Neuronal stem cell (in vitro differentiated cells): Measurements from ENCODE around the gene FAM107B.

Experiments
- DNase-seq: peaks from one replicate; pipeline ENCODE4 v3.0.0-alpha.2; 2013; ENCODE audit warnings: low spot score
- H2AFZ ChIP-seq: one replicate; pipeline ENCODE4 v1.6.1; 2013; ENCODE audit warnings: mild to moderate bottlenecking, low read length, inconsistent platforms
- H2AK5ac ChIP-seq: 2 replicates; pipeline ENCODE4 v1.6.1; 2013; ENCODE audit warnings: low read depth, mild to moderate bottlenecking, inconsistent platforms, low read length, moderate library complexity, mixed read lengths
- H2BK120ac ChIP-seq: 2 replicates; pipeline ENCODE4 v1.6.1; 2013; ENCODE audit warnings: low read depth, mild to moderate bottlenecking, inconsistent platforms, low read length, moderate library complexity, mixed read lengths
- H2BK12ac ChIP-seq: one replicate; pipeline ENCODE4 v1.6.1; 2013; ENCODE audit warnings: low read length, inconsistent platforms
- H2BK15ac ChIP-seq: 2 replicates; pipeline ENCODE4 v1.6.1; 2013; ENCODE audit warnings: mild to moderate bottlenecking, low read length, inconsistent platforms, mixed read lengths
- H2BK5ac ChIP-seq: one replicate; pipeline ENCODE4 v1.6.1; 2013; ENCODE audit warnings: inconsistent platforms, mild to moderate bottlenecking, low read length, moderate library complexity
- H3K14ac ChIP-seq: one replicate; pipeline ENCODE4 v1.6.1; 2013; ENCODE audit warnings: low read length, inconsistent platforms
- H3K18ac ChIP-seq: 2 replicates; pipeline ENCODE4 v1.6.1; 2013; ENCODE audit warnings: low read length, inconsistent platforms
- H3K23ac ChIP-seq: 2 replicates; pipeline ENCODE4 v1.6.1; 2013; ENCODE audit warnings: low read depth, mild to moderate bottlenecking, mixed read lengths, low read length, inconsistent platforms; ENCODE audit not compliant: poor library complexity
- H3K27ac ChIP-seq: replicated peaks from 3 replicates; pipeline ENCODE4 v1.5.1; 2013; ENCODE audit warnings: low read length, inconsistent platforms
- H3K27me3 ChIP-seq, 3 experiments: 2 replicates each; pipeline ENCODE4 v1.6.1; 2013; ENCODE audit warnings: low read length in 3 of 3, mild to moderate bottlenecking in 2 of 3, inconsistent platforms in 1 of 3, low read depth in 1 of 3, mixed read lengths in 1 of 3, moderate library complexity in 1 of 3; ENCODE audit not compliant: control insufficient read depth in 3 of 3, insufficient read depth in 3 of 3
- H3K36me3 ChIP-seq, 2 donors: replicated peaks in 1 of 2; 2 replicates each; pipeline ENCODE4 v1.6.1; 2013; ENCODE audit warnings: low read length in 2 of 2; ENCODE audit not compliant: control insufficient read depth in 2 of 2, insufficient read depth in 2 of 2
- H3K4ac ChIP-seq: 2 replicates; pipeline ENCODE4 v1.6.1; 2013; ENCODE audit warnings: inconsistent platforms, mild to moderate bottlenecking, low read length, moderate library complexity
- H3K4me1 ChIP-seq, 2 donors: 1 replicate in 1 of 2; 2 replicates in 1 of 2; pipeline ENCODE4 v1.6.1; 2013; ENCODE audit warnings: low read length in 2 of 2, low read depth in 1 of 2; ENCODE audit not compliant: control insufficient read depth in 2 of 2, insufficient read depth in 1 of 2
- H3K4me2 ChIP-seq: one replicate; pipeline ENCODE4 v1.6.1; 2013; ENCODE audit warnings: mild to moderate bottlenecking, low read length, inconsistent platforms; ENCODE audit not compliant: insufficient read depth, poor library complexity, severe bottlenecking
- H3K4me3 ChIP-seq, 2 donors: 2 replicates each; pipeline ENCODE4 v1.5.1; 2013; ENCODE audit warnings: low read length in 2 of 2, mild to moderate bottlenecking in 2 of 2, inconsistent platforms in 1 of 2, moderate library complexity in 1 of 2
- H3K79me1 ChIP-seq: one replicate; pipeline ENCODE4 v1.6.1; 2013; ENCODE audit warnings: low read depth, mild to moderate bottlenecking, inconsistent platforms, low read length, moderate library complexity
- H3K9ac ChIP-seq: one replicate; pipeline ENCODE4 v1.6.1; 2013; ENCODE audit warnings: mild to moderate bottlenecking, low read depth, low read length, inconsistent platforms; ENCODE audit not compliant: poor library complexity
- H3K9me3 ChIP-seq, 2 donors: replicated peaks in 1 of 2; 2 replicates each; pipeline versions ENCODE3 to v1.6.1; 2013; ENCODE audit warnings: low read length in 2 of 2, mild to moderate bottlenecking in 2 of 2, inconsistent platforms in 1 of 2, low read depth in 1 of 2, mixed read lengths in 1 of 2, moderate library complexity in 1 of 2; ENCODE audit not compliant: control insufficient read depth in 2 of 2, insufficient read depth in 1 of 2
- H4K8ac ChIP-seq: one replicate; pipeline ENCODE4 v1.6.1; 2013; ENCODE audit warnings: low read depth, mild to moderate bottlenecking, inconsistent platforms, low read length, moderate library complexity
- H4K91ac ChIP-seq: one replicate; pipeline ENCODE4 v1.6.1; 2013; ENCODE audit warnings: low read length, low read depth, mild to moderate bottlenecking, inconsistent platforms; ENCODE audit not compliant: poor library complexity
- WGBS, 2 donors: extraction: QIAGEN DNeasy Blood & Tissue Kit; methylation state at CpG; one replicate each; pipeline ENCODE4 v1.1.7; 2013; ENCODE audit warnings: missing lambda C conversion rate in 2 of 2, mixed read lengths in 1 of 2; ENCODE audit not compliant: insufficient read length in 2 of 2, insufficient replicate concordance in 1 of 2; ENCODE audit errors: extremely low coverage in 2 of 2; 5-methylcytosine and 5-hydroxymethylcytosine counted together

The FAM107B gene

DNA sequence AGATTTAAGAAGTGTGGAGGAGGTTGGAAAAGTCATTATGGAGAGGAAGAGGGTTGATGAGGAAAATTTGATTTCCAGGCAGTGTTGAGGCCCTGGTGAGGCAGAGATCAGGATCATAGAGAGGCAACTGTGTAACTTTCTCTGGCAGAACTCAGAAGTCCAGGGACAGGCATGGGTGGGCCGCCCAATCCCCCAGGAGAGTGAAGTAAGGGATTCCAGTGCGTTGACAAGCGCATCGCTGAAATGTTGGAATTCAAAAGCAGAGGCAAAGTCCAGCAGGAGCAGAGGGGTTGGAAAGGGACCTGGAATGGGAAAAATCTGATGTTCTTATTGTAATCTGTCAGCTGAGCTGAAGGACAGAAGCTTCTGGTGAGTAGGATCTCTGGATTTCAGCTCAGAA lies 207.3 kb downstream of the FAM107B start:
- H3K9me3 ChIP-seq = peaks cover 3 to 15% of the 10 kb centered on the region in 2 donors

DNA sequence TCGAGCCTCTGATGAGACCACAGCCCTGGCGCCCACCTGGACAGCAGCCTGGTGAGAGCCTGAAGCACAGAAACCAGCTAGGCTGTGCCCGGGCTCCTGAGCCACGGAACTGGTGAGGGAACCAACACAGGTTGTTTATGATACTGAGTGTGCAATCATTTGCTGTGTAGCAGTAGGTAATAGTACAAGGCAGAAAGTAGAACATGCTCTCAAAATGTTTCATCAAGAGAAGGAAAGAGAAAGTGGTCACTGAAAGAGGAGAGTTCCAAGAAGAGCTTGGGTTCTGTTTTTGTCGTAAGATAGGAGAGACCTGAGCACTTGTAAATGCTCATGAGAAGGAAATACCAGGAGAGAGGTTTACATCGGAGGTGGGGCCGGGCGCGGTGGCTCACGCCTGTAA lies 208.2 kb downstream of the FAM107B start:
- WGBS, 2 donors = no CpG with 5 or more reads among the region's 10 CpGs
- no peak overlapping the region for H4K8ac ChIP-seq

More for the DNA sequence above, 207.3 kb downstream of the FAM107B start:
- H2BK120ac ChIP-seq = no peak overlapping the region
- no peak overlapping the region for H3K14ac ChIP-seq
- no peak overlapping the region for H3K4me3 ChIP-seq
- no peaks in the 10 kb centered on the region for H3K27me3 ChIP-seq
- no peak overlapping the region for H3K27ac ChIP-seq
- H3K23ac ChIP-seq = no peak overlapping the region
- H3K9ac ChIP-seq = no peak overlapping the region
- H3K4ac ChIP-seq = no peak overlapping the region
- H2BK5ac ChIP-seq = no peak overlapping the region
- H3K4me2 ChIP-seq = no peak overlapping the region
- no peak overlapping the region for H2AK5ac ChIP-seq
- no peak overlapping the region for H2BK12ac ChIP-seq
- no peak overlapping the region for H4K8ac ChIP-seq
- no peak overlapping the region for H3K18ac ChIP-seq
- WGBS, 2 donors = no CpG with 5 or more reads among the region's 4 CpGs
- H3K36me3 ChIP-seq = peaks cover 4 to 23% of the 10 kb centered on the region in 2 donors
- H2AFZ ChIP-seq = no peak overlapping the region
- no peaks in the 10 kb centered on the region for H3K79me1 ChIP-seq
- H2BK15ac ChIP-seq = no peak overlapping the region
- DNase-seq = no peak
- no peak overlapping the region for H4K91ac ChIP-seq
- peaks cover 0 to 17% of the 10 kb centered on the region in 2 donors for H3K4me1 ChIP-seq

DNA sequence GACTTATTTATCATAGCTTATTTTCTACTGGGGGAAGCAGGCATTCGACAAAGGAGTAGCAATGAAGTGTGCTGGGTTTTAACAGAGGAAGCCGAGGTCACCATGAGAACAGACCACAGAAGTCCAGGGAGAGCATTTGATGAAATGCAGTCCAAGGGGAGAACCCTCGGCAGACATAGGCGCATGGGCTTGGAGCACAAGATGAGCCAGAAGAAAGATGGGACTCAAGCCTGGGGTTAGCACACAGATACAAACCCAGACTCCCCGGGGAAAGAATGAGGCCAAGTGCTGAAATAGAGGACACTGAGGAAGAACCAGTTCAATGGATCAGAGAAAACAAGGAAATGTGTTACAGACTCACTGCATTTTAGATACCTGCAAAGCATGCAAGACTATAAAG lies 209.5 kb downstream of the FAM107B start:
- Histone ChIP-seq H2BK12ac (no peak overlapping the region), H3K36me3 (peaks cover 4 to 23% of the 10 kb centered on the region in 2 donors), H4K91ac (no peak overlapping the region), H2BK15ac (no peak overlapping the region), H3K27ac (no peak overlapping the region), H2AFZ (no peak overlapping the region), H3K79me1 (no peaks in the 10 kb centered on the region), H2BK5ac (no peak overlapping the region), H3K9me3 (peaks cover 3 to 12% of the 10 kb centered on the region in 2 donors), H3K23ac (no peak overlapping the region), H3K4me2 (no peak overlapping the region), H2BK120ac (no peak overlapping the region), H4K8ac (no peak overlapping the region), H3K18ac (no peak overlapping the region), H3K4me1 (peaks cover 3 to 20% of the 10 kb centered on the region in 2 donors), H2AK5ac (no peak overlapping the region), H3K9ac (no peak overlapping the region), H3K4me3 (no peak overlapping the region), H3K27me3 (no peaks in the 10 kb centered on the region), H3K14ac (no peak overlapping the region), H3K4ac (no peak overlapping the region)
- WGBS, 2 donors = no CpG with 5 or more reads among the region's 5 CpGs
- DNase-seq = no peak

More for the DNA sequence above, 208.2 kb downstream of the FAM107B start:
- Histone ChIP-seq H2BK15ac (no peak overlapping the region), H3K9me3 (peaks cover 3 to 15% of the 10 kb centered on the region in 2 donors), H3K79me1 (no peaks in the 10 kb centered on the region), H3K23ac (no peak overlapping the region), H3K36me3 (peaks cover 4 to 23% of the 10 kb centered on the region in 2 donors), H2AFZ (no peak overlapping the region), H3K4ac (no peak overlapping the region), H2BK120ac (no peak overlapping the region), H4K91ac (no peak overlapping the region), H3K27me3 (no peaks in the 10 kb centered on the region), H2BK5ac (no peak overlapping the region), H3K14ac (no peak overlapping the region), H2AK5ac (no peak overlapping the region), H3K4me1 (peaks cover 0 to 20% of the 10 kb centered on the region in 2 donors), H2BK12ac (no peak overlapping the region), H3K9ac (no peak overlapping the region), H3K4me3 (no peak overlapping the region), H3K27ac (no peak overlapping the region), H3K4me2 (no peak overlapping the region), H3K18ac (no peak overlapping the region)
- no peak for DNase-seq

DNA sequence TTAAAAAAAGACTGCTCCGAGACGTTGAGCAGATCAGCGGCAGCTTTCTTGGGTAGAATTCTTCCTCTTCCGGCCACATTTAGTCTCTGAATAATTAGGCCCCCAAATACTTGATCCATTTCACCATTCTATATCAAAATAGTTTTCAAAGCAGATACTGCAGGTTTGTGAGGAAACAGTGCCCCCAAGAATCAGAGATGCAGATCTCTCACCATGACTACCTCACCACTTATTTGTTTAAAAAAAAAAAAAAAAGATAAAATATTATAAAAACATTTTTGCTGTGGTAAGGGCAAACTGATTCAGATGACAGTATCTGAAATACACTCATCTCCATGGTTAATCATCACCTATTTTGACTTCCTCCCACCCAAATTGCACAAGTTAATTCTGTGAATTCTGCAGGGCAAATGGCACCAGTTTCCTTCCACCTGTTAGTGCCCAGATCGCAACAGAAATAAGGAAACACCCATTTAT lies 210.4 kb downstream of the FAM107B start:
- H3K14ac ChIP-seq = no peak overlapping the region
- WGBS, 2 donors = no CpG with 5 or more reads among the region's 5 CpGs

More for the DNA sequence above, 210.4 kb downstream of the FAM107B start:
- no peak overlapping the region for H3K4ac ChIP-seq
- H3K27me3 ChIP-seq = no peaks in the 10 kb centered on the region
- no peak overlapping the region for H4K8ac ChIP-seq
- no peak overlapping the region for H3K18ac ChIP-seq
- H2BK120ac ChIP-seq = no peak overlapping the region
- H3K4me3 ChIP-seq = no peak overlapping the region
- H3K27ac ChIP-seq = no peak overlapping the region
- no peak overlapping the region for H2BK15ac ChIP-seq
- DNase-seq = no peak
- peaks cover 3 to 12% of the 10 kb centered on the region in 2 donors for H3K9me3 ChIP-seq
- no peak overlapping the region for H4K91ac ChIP-seq
- H2BK12ac ChIP-seq = no peak overlapping the region
- no peak overlapping the region for H3K9ac ChIP-seq
- no peak overlapping the region for H2AK5ac ChIP-seq
- no peak overlapping the region for H3K23ac ChIP-seq
- no peak overlapping the region for H3K4me2 ChIP-seq
- no peak overlapping the region for H2BK5ac ChIP-seq
- H2AFZ ChIP-seq = no peak overlapping the region
- H3K36me3 ChIP-seq = peaks cover 4 to 23% of the 10 kb centered on the region in 2 donors
- H3K4me1 ChIP-seq = peaks cover 3 to 20% of the 10 kb centered on the region in 2 donors
- no peaks in the 10 kb centered on the region for H3K79me1 ChIP-seq
